GM19193 (cell line): Measurements from ENCODE around the gene CACTIN.

Source experiments
- POLR2A ChIP-seq: IDR thresholded peaks from 4 replicates; pipeline ENCODE4 v1.6.1; 2011; ENCODE audit not compliant: insufficient read depth, insufficient read length; ENCODE audit errors: extremely low read depth

CACTIN gene

GRCh38 chr19:3642296-3642695 is 15.7 kb upstream of the CACTIN start:
- no peak for TF ChIP-seq POLR2A

- no peak for TF ChIP-seq POLR2A
Observed at GRCh38 chr19:3641515-3642269, 15.1 kb upstream of the CACTIN start.

GRCh38 chr19:3639479-3639878 is 12.9 kb upstream of the CACTIN start:
- TF ChIP-seq POLR2A: no peak

- no peak for TF ChIP-seq POLR2A
Observed at GRCh38 chr19:3638208-3639193, 11.9 kb upstream of the CACTIN start.

GRCh38 chr19:3637621-3638020 is 11.0 kb upstream of the CACTIN start:
- no peak for TF ChIP-seq POLR2A

GRCh38 chr19:3636962-3637361 is 10.4 kb upstream of the CACTIN start:
- no peak for TF ChIP-seq POLR2A

- no peak for TF ChIP-seq POLR2A
Observed at GRCh38 chr19:3636506-3636905, 9.9 kb upstream of the CACTIN start.

GRCh38 chr19:3634496-3635045 is 8.0 kb upstream of the CACTIN start:
- no peak for TF ChIP-seq POLR2A

GRCh38 chr19:3633559-3633988 is 7.0 kb upstream of the CACTIN start:
- no peak for TF ChIP-seq POLR2A

GRCh38 chr19:3632739-3633558 is 6.4 kb upstream of the CACTIN start:
- no peak for TF ChIP-seq POLR2A

- no peak for TF ChIP-seq POLR2A
Observed at GRCh38 chr19:3632098-3632497, 5.5 kb upstream of the CACTIN start.

- no peak for TF ChIP-seq POLR2A
Observed at GRCh38 chr19:3631053-3631861, 4.7 kb upstream of the CACTIN start.

- no peak for TF ChIP-seq POLR2A
Observed at GRCh38 chr19:3627351-3627723, 747 bp upstream of the CACTIN start.

- TF ChIP-seq POLR2A: no peak
Observed at GRCh38 chr19:3625996-3626472, 556 bp downstream of the CACTIN start.
